HepG2 (cell line): Measurements from ENCODE around the gene CPEB4. TPM values are rescaled to one million over a fixed set of nuclear protein-coding genes. Genes with fewer than 3 reads are reported as not detected.
A peak's percentile ranks its signal among the peaks of the same experiment; 100 is the strongest.

Experiments used
- ATAC-seq: fragments of 200-7000 bp; cut with Tn5 transposase; 3 replicates; pipeline ENCODE4 v1.9.1; 2020; ENCODE audit warnings: mild to moderate bottlenecking, moderate library complexity
- BruUV-seq: library from RNA; stranded (reverse); fragments of 400-500 nt; replicated peaks from 2 replicates; lab custom pipeline; 2021; lab: Mats Ljungman, UMichigan
- CTCF ChIA-PET: fragments of 300-600 bp; formaldehyde crosslinking; extraction: SDS; loops from one replicate; lab custom pipeline; 2021; ENCODE audit warnings: low total read pairs, inconsistent platforms, low intra/inter-chr PET ratio; lab: Yijun Ruan, JAX
- POLR2A ChIA-PET: fragments of 350-600 bp; sonication (Branson Sonifier 250); formaldehyde crosslinking; loops from one replicate; lab custom pipeline; 2020; ENCODE audit warnings: antibody characterized with exemption, inconsistent platforms; lab: Yijun Ruan, JAX
- DNase-seq: peaks from one replicate; pipeline ENCODE4 v3.0.0-alpha.2; 2015; ENCODE audit warnings: low spot score
- FAIRE-seq: peaks from 3 replicates; lab custom pipeline; 2011; peaks lifted over from hg19 to GRCh38; lab: Jason Lieb, UNC
- H2AFZ ChIP-seq: one replicate; pipeline ENCODE4 v1.6.1; 2011; ENCODE audit warnings: low read length, inconsistent platforms
- H3K27ac ChIP-seq: fragments of 300-600 bp; 3 replicates; pipeline ENCODE4 v1.8.0; 2011; ENCODE audit warnings: mixed run types, mild to moderate bottlenecking, mixed read lengths, low read length, inconsistent platforms; ENCODE audit not compliant: insufficient read depth; ENCODE audit errors: extremely low read length
- H3K27me3 ChIP-seq, 2 experiments: fragments of 200-600 bp in 1 of 2; 2 replicates in 1 of 2; 3 replicates in 1 of 2; pipeline versions ENCODE4 v1.6.0 to v1.8.0; 2011; ENCODE audit warnings: low read length in 2 of 2, mild to moderate bottlenecking in 2 of 2, moderate library complexity in 2 of 2, inconsistent platforms in 1 of 2; ENCODE audit not compliant: insufficient read depth in 2 of 2, control insufficient read depth in 1 of 2
- H3K36me3 ChIP-seq, 2 experiments: fragments of 200-600 bp in 1 of 2; replicated peaks in 1 of 2; 2 replicates in 1 of 2; 3 replicates in 1 of 2; pipeline versions ENCODE4 v1.5.1 to v1.8.0; 2011; ENCODE audit warnings: low read length in 2 of 2, inconsistent platforms in 1 of 2; ENCODE audit not compliant: insufficient read depth in 2 of 2, control insufficient read depth in 1 of 2
- H3K4me1 ChIP-seq: 2 replicates; pipeline ENCODE4 v1.5.1; 2012; ENCODE audit warnings: low read length, inconsistent platforms; ENCODE audit not compliant: insufficient read depth
- H3K4me2 ChIP-seq: 2 replicates; pipeline ENCODE4 v1.6.0; 2011; ENCODE audit warnings: low read depth, low read length, inconsistent platforms
- H3K4me3 ChIP-seq, 3 experiments: fragments of 200-600 bp in 1 of 3; sonication (generic), shearing (Covaris generic) in 1 of 3; replicated peaks in 1 of 3; 2 replicates each; pipeline ENCODE4 v1.5.1; 2011 to 2016; ENCODE audit warnings: low read length in 3 of 3, inconsistent platforms in 2 of 3, low read depth in 2 of 3, mild to moderate bottlenecking in 2 of 3, control low read depth in 1 of 3, mixed read lengths in 1 of 3; ENCODE audit not compliant: insufficient read depth in 1 of 3
- H3K79me2 ChIP-seq: one replicate; pipeline ENCODE4 v1.6.1; 2011; ENCODE audit warnings: low read length, inconsistent platforms; ENCODE audit not compliant: insufficient read depth
- H3K9ac ChIP-seq: 2 replicates; pipeline ENCODE4 v1.6.0; 2011; ENCODE audit warnings: mild to moderate bottlenecking, low read depth, low read length, inconsistent platforms; ENCODE audit not compliant: insufficient read depth
- H3K9me3 ChIP-seq: 2 replicates; pipeline ENCODE4 v1.5.1; 2012; ENCODE audit warnings: mild to moderate bottlenecking, low read length
- H4K20me1 ChIP-seq: 2 replicates; pipeline ENCODE4 v1.6.0; 2011; ENCODE audit warnings: inconsistent platforms, mild to moderate bottlenecking, low read length, moderate library complexity; ENCODE audit not compliant: insufficient read depth
- ATF4 ChIP-seq, 2 experiments: fragments of 450-650 bp in 1 of 2; sonication (generic) in 1 of 2; formaldehyde crosslinking; IDR thresholded peaks; 2 replicates each; pipeline versions ENCODE4 v1.5.0 to v1.8.0; 2020 to 2022; ENCODE audit warnings: mild to moderate bottlenecking in 1 of 2, missing genetic modification reagents in 1 of 2
- FOSL2 ChIP-seq: sonication (generic); formaldehyde crosslinking; IDR thresholded peaks from 2 replicates; pipeline ENCODE4 v1.4.0; 2020; ENCODE audit warnings: missing genetic modification reagents
- GTF2F1 ChIP-seq: fragments of 150-350 bp; IDR thresholded peaks from 2 replicates; pipeline ENCODE4 v1.6.1; 2014; ENCODE audit warnings: low read length
- KLF13 ChIP-seq: sonication (generic); formaldehyde crosslinking; IDR thresholded peaks from 2 replicates; pipeline ENCODE4 v1.4.0; 2020; ENCODE audit warnings: mild to moderate bottlenecking, missing genetic modification reagents
- MIXL1 ChIP-seq: IDR thresholded peaks from 2 replicates; pipeline ENCODE4 v1.6.1; 2016
- MTA3 ChIP-seq: sonication (generic); formaldehyde crosslinking; IDR thresholded peaks from 2 replicates; pipeline ENCODE4 v1.4.0; 2020; ENCODE audit warnings: missing genetic modification reagents
- NAIF1 ChIP-seq: sonication (generic); formaldehyde crosslinking; IDR thresholded peaks from 2 replicates; pipeline ENCODE4 v1.5.0; 2020; ENCODE audit warnings: mild to moderate bottlenecking, missing genetic modification reagents, borderline replicate concordance
- ZNF253 ChIP-seq: sonication (generic); formaldehyde crosslinking; IDR thresholded peaks from 2 replicates; pipeline ENCODE4 v1.8.0; 2022; ENCODE audit warnings: mild to moderate bottlenecking, missing genetic modification reagents, borderline replicate concordance
- WGBS: methylation state at CpG from one replicate; pipeline ENCODE4 v1.1.6; 2017; ENCODE audit warnings: low lambda C conversion rate; 5-methylcytosine and 5-hydroxymethylcytosine counted together
- in situ Hi-C: cut with HindIII; loops from 2 replicates; pipeline ENCODE4 v1.10.0; 2017; ENCODE audit warnings: low pct_unique_long_range_greater_than_20kb; ENCODE audit not compliant: extremely low pct_ligation_motif_present
- intact Hi-C: fragments of 100-400 bp; cut with micrococcal nuclease; formaldehyde crosslinking; loops from one replicate; pipeline ENCODE4 v1.10.0; 2022; ENCODE audit not compliant: unreplicated experiment
- polyA plus RNA-seq, 8 experiments: library from polyadenylated mRNA; depleted of rRNA in 3 of 8; stranded (reverse) in 7 of 8; unstranded in 1 of 8; fragments of >200 nt; fragmentation: Illumina TruSeq in 4 of 8; extraction: Trizol in 4 of 8; gene quantifications; 2 replicates each; pipeline versions ENCODE4 v1.2.1 to v1.2.3, GENCODE V29; 2011 to 2016; ENCODE audit warnings: low read depth in 4 of 8, missing spikeins in 1 of 8, mixed read lengths in 1 of 8; ENCODE audit not compliant: insufficient read depth in 1 of 8
- total RNA-seq, 5 experiments: library from RNA; depleted of rRNA; stranded (reverse); fragments of >200 nt; fragmentation: Illumina TruSeq; extraction: Trizol; gene quantifications; 2 replicates each; pipeline ENCODE4 v1.2.3, GENCODE V29; 2016; ENCODE audit warnings: low read depth in 1 of 5
- TF ChIP-seq, protein P1 (sequence below): sonication (generic); formaldehyde crosslinking; IDR thresholded peaks from 2 replicates; pipeline ENCODE4 v1.4.0; 2020; ENCODE audit warnings: missing genetic modification reagents

Gene CPEB4
- total and polyA plus RNA-seq, 2 of the 13 experiments (the other 11 are each of a cell fraction or from before 2014, with no cell fraction given) = 7.7 to 26.7 TPM

DNA sequence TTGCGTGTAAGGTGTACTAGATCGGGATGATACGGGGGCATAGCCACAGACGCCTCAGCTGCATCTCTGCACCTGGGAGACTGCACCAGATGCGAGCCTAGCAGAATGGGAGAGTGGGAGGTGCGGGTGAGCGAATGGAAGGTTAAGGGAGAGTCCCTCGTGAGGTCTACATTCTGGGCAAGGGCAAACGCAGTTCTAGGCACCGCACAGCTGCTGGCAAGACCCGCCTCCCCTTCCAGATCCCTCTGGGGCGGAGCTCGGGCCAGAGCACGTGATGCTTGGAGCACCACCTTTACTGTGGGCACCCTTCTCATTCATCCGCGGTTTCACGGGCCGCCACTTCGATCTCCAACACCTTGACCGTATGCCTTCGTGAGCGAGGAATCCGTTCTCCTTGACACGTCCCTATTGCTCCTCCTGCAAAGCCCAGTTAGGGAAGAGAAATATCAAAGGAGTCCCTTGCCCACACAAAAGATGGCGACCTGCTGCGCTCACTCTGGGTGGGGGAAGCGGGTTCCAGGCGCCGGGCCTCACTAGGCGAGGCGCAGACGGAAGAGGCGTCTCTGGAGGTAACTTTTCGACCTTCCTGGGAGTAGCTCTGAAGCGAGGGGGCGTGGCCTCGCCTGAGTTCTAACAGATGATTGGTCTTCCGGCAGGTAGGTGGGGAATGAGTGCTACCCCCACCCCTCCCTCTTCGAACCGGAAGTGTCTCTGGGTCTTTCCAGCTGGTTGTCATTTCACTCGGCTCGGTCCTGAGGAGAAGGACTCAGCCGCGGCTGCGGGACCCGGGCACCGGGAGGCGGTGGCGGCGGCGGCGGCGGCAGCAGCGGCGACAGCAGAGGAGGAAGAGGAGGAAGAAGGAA is at the start of gene CPEB4 (continued):
- TF ChIP-seq NAIF1 (CRISPR knock-in tag) (no peak), GTF2F1 (no peak), MTA3 (no peak), MIXL1 (CRISPR knock-in tag) (no peak), KLF13 (CRISPR knock-in tag) (no peak), ATF4 (CRISPR knock-in tag; IDR thresholded peaks at IDR 0.05) (no peak)
- TF ChIP-seq, protein P1, sequence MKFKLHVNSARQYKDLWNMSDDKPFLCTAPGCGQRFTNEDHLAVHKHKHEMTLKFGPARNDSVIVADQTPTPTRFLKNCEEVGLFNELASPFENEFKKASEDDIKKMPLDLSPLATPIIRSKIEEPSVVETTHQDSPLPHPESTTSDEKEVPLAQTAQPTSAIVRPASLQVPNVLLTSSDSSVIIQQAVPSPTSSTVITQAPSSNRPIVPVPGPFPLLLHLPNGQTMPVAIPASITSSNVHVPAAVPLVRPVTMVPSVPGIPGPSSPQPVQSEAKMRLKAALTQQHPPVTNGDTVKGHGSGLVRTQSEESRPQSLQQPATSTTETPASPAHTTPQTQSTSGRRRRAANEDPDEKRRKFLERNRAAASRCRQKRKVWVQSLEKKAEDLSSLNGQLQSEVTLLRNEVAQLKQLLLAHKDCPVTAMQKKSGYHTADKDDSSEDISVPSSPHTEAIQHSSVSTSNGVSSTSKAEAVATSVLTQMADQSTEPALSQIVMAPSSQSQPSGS (CRISPR knock-in tag) = no peak

DNA sequence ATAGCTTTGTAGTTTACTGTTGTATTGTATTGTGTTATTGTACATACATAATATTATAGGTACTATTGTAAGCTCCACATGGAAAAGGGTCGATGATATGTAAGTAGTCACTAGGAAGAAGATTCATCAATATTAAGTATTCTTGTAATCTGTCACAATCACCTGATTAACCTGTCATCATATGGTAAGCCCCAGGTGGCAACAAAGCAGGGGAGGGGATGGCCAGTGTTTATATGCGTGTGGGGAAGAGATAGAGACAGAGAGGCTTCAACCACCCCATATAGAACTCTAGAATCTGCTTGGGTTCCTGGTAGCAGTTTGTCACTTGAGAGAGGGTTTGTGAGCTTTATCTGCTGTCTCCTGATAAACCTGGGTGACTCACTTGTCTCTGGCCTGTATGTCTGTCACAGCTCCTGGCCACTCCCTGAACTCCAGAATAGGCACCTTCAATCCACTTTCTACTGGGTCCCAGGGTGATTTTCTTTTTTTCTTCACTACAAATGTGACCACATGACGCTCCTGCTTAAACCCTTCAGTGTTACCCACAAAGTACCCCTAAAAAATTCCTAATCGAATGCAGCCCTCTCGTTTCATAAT is 48.9 kb upstream of the CPEB4 start:
- BruUV-seq = no TSS peak

More for the DNA sequence above, 48.9 kb upstream of the CPEB4 start:
- no peaks in the 10 kb centered on the region for H3K79me2 ChIP-seq
- no peaks in the 10 kb centered on the region for H3K9me3 ChIP-seq
- CTCF ChIA-PET = no interaction called here
- WGBS = 33% methylated on average over 5 of the region's 5 CpGs
- H3K27ac ChIP-seq = no peak overlapping the region
- H4K20me1 ChIP-seq = no peaks in the 10 kb centered on the region
- intact Hi-C loops = no loop called here
- no peak overlapping the region for H3K9ac ChIP-seq
- in situ Hi-C loops = no loop called here
- POLR2A ChIA-PET = interaction anchor here (1.0 to 1.3 kb wide), 3 partner anchors 13 to 75 kb away, joined by 3 to 5 read pairs (median 4); no protein-coding TSS in a partner anchor
- H3K36me3 ChIP-seq = no peaks in the 10 kb centered on the region
- no peak overlapping the region; the same call in 1 of the 2 replicates for H3K4me2 ChIP-seq
- TF ChIP-seq ZNF253 (no peak), FOSL2 (CRISPR knock-in tag) (peak; percentile 60)
- H2AFZ ChIP-seq = no peak overlapping the region
- FAIRE-seq = no peak
- H3K4me3 ChIP-seq = no peak overlapping the region
- no peaks in the 10 kb centered on the region for H3K27me3 ChIP-seq
- ATAC-seq = peak; percentile 56
- no peak for DNase-seq
- 0 out of 2 replicates have a peak, but pooled peaks cover 9% of the 10 kb centered on the region for H3K4me1 ChIP-seq
